ENCODE results near the gene TARM1.

TARM1 gene

GRCh38 chr19:54073829-54074228 lies 7.3 kb downstream of the TARM1 start:
- TF ChIP-seq GATA2 (IDR thresholded peaks at IDR 0.05; ENCODE audit: low read depth, low read length): no peak
- no peak for TF ChIP-seq GATA3 (IDR thresholded peaks at IDR 0.05; ENCODE audit: low read depth, low read length)

GRCh38 chr19:54069470-54069869 lies 11.7 kb downstream of the TARM1 start:
- TF ChIP-seq GATA2 (IDR thresholded peaks at IDR 0.05; ENCODE audit: low read depth, low read length): no peak
- TF ChIP-seq GATA3 (IDR thresholded peaks at IDR 0.05; ENCODE audit: low read depth, low read length): no peak

GRCh38 chr19:54063350-54064116 lies 17.6 kb downstream of the TARM1 start, which contains the start of gene VSTM1:
TSS of gene VSTM1 (minus strand) at chr19:54063897. CDS start at chr19:54063777, 120 bp downstream.
- TF ChIP-seq GATA3 (IDR thresholded peaks at IDR 0.05; ENCODE audit: low read depth, low read length) (no peak), GATA2 (IDR thresholded peaks at IDR 0.05; ENCODE audit: low read depth, low read length) (no peak)

- TF ChIP-seq GATA2 (IDR thresholded peaks at IDR 0.05; ENCODE audit: low read depth, low read length) (no peak), GATA3 (IDR thresholded peaks at IDR 0.05; ENCODE audit: low read depth, low read length) (no peak)
Measured at GRCh38 chr19:54062643-54063042, 18.5 kb downstream of the TARM1 start.

- TF ChIP-seq GATA2 (IDR thresholded peaks at IDR 0.05; ENCODE audit: low read depth, low read length) (no peak), GATA3 (IDR thresholded peaks at IDR 0.05; ENCODE audit: low read depth, low read length) (no peak)
Measured at GRCh38 chr19:54047616-54048015, 33.5 kb downstream of the TARM1 start.

GRCh38 chr19:54045771-54046170 lies 35.4 kb downstream of the TARM1 start:
- TF ChIP-seq GATA3 (IDR thresholded peaks at IDR 0.05; ENCODE audit: low read depth, low read length) (no peak), GATA2 (IDR thresholded peaks at IDR 0.05; ENCODE audit: low read depth, low read length) (no peak)

GRCh38 chr19:54042989-54043388 lies 38.2 kb downstream of the TARM1 start:
- TF ChIP-seq GATA2 (IDR thresholded peaks at IDR 0.05; ENCODE audit: low read depth, low read length) (no peak), GATA3 (IDR thresholded peaks at IDR 0.05; ENCODE audit: low read depth, low read length) (no peak)

GRCh38 chr19:54041969-54042606 lies 39.1 kb downstream of the TARM1 start:
- TF ChIP-seq GATA3 (IDR thresholded peaks at IDR 0.05; ENCODE audit: low read depth, low read length) (no peak), GATA2 (IDR thresholded peaks at IDR 0.05; ENCODE audit: low read depth, low read length) (no peak)

- TF ChIP-seq GATA2 (IDR thresholded peaks at IDR 0.05; ENCODE audit: low read depth, low read length) (no peak), GATA3 (IDR thresholded peaks at IDR 0.05; ENCODE audit: low read depth, low read length) (no peak)
Measured at GRCh38 chr19:54040003-54040402, 41.2 kb downstream of the TARM1 start.

GRCh38 chr19:54035215-54036178 lies 45.7 kb downstream of the TARM1 start:
- no peak for TF ChIP-seq GATA2 (IDR thresholded peaks at IDR 0.05; ENCODE audit: low read depth, low read length)
- no peak for TF ChIP-seq GATA3 (IDR thresholded peaks at IDR 0.05; ENCODE audit: low read depth, low read length)

- TF ChIP-seq GATA2 (IDR thresholded peaks at IDR 0.05; ENCODE audit: low read depth, low read length): no peak
- no peak for TF ChIP-seq GATA3 (IDR thresholded peaks at IDR 0.05; ENCODE audit: low read depth, low read length)
Measured at GRCh38 chr19:54030895-54031586, 50.1 kb downstream of the TARM1 start.

- TF ChIP-seq GATA3 (IDR thresholded peaks at IDR 0.05; ENCODE audit: low read depth, low read length) (no peak), GATA2 (IDR thresholded peaks at IDR 0.05; ENCODE audit: low read depth, low read length) (no peak)
Measured at GRCh38 chr19:54029930-54030490, 51.2 kb downstream of the TARM1 start.

GRCh38 chr19:54029301-54029700 lies 51.9 kb downstream of the TARM1 start:
- no peak for TF ChIP-seq GATA3 (IDR thresholded peaks at IDR 0.05; ENCODE audit: low read depth, low read length)
- no peak for TF ChIP-seq GATA2 (IDR thresholded peaks at IDR 0.05; ENCODE audit: low read depth, low read length)

All from SH-SY5Y (cell line).